Activated T-cell treated with anti-CD3 and anti-CD28 coated beads for 48 hours (primary cell): ENCODE measurements around the gene TSR3.
A peak's percentile ranks its signal among the peaks of the same experiment; 100 is the strongest.
"Not testable (repeated sequence)": the region's sequence is repeated elsewhere in the genome, so short reads cannot be mapped to it uniquely, and the experiment has no call there.

ENCODE experiments used
- DNase-seq: peaks from one replicate; pipeline ENCODE4 v3.0.0-alpha.2; 2020; ENCODE audit warnings: low read depth

The TSR3 gene

GRCh38 chr16:1337486-1337885 is 14.2 kb downstream of the TSR3 start:
- DNase-seq: no peak

GRCh38 chr16:1336619-1337018 is 15.1 kb downstream of the TSR3 start:
- no peak for DNase-seq

- DNase-seq: no peak
These were observed 15.7 kb downstream of the TSR3 start for GRCh38 chr16:1335996-1336395.

- no peak for DNase-seq
These were observed 16.3 kb downstream of the TSR3 start for GRCh38 chr16:1335211-1335971.

GRCh38 chr16:1334739-1335138 is 16.9 kb downstream of the TSR3 start:
- DNase-seq: no peak

- DNase-seq: no peak
These were observed 17.6 kb downstream of the TSR3 start for GRCh38 chr16:1333854-1334700.

- DNase-seq: peak; percentile 48
These were observed 18.4 kb downstream of the TSR3 start, which contains the start of gene BAIAP3 for GRCh38 chr16:1333149-1333812. TSS of gene BAIAP3 (plus strand) at chr16:1333645. CDS start at chr16:1338550, 4,905 bp downstream.

GRCh38 chr16:1332618-1333148 is 19.0 kb downstream of the TSR3 start:
- no peak for DNase-seq

GRCh38 chr16:1331712-1332617 is 19.7 kb downstream of the TSR3 start:
- no peak for DNase-seq

- no peak for DNase-seq
These were observed 20.6 kb downstream of the TSR3 start for GRCh38 chr16:1330931-1331711.

- DNase-seq: peak; percentile 30
These were observed 21.3 kb downstream of the TSR3 start for GRCh38 chr16:1330260-1330914.

GRCh38 chr16:1328961-1329360 is 22.7 kb downstream of the TSR3 start:
- DNase-seq: not testable (repeated sequence)

- DNase-seq: not testable (repeated sequence)
These were observed 23.5 kb downstream of the TSR3 start for GRCh38 chr16:1328136-1328535.

- no peak for DNase-seq
These were observed 24.1 kb downstream of the TSR3 start for GRCh38 chr16:1327619-1327947.

GRCh38 chr16:1326946-1327618 is 24.6 kb downstream of the TSR3 start:
- DNase-seq: no peak

- no peak for DNase-seq
These were observed 25.3 kb downstream of the TSR3 start for GRCh38 chr16:1326391-1326790.

- no peak for DNase-seq
These were observed 25.9 kb downstream of the TSR3 start for GRCh38 chr16:1325673-1326371.

GRCh38 chr16:1325261-1325660 is 26.4 kb downstream of the TSR3 start:
- no peak for DNase-seq

- DNase-seq: no peak
These were observed 27.3 kb downstream of the TSR3 start for GRCh38 chr16:1324286-1324826.
